Measurements from ENCODE around the gene SLC29A3. TPM values are rescaled to one million over a fixed set of nuclear protein-coding genes. Genes with fewer than 3 reads are reported as not detected.

Gene SLC29A3
- total and polyA plus RNA-seq, 2 experiments from 2014 or later: 10.3 to 12.3 TPM

DNA sequence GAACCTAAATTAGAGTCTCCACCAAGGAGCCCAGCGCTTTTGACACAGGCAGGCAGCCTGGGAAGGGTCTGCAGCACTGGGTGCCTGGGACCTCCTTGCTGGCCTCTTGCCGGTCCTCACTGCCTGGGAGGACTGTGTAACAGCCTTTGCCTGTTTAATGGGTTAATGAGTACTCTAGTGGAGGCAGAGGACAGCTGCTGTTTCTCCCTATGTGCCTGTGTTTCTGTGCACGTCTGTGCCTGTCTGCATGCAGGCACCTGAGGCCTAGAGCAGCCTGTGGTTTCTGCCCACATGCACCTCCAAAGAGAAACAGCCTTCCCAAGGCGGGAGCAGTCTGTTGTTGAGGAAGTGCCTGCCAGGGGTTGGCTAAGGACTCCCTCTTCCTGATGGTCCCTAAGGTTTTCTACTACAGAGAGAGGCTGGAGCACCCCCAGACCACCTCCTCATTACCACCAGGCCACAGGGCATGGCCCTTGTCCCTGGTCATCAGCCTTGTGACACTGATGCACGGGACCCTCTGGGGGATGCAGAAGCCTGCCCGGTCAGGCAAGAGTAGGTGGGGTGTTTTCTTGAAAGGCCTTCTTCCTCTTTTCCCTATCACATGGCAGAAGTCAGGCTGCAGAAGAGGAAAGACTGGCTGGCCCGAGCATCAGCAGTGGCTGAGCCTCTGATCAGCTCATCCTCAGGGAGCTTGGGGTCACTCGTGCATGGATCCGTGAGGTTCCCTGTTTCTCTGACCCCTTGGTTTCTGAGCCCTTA, 14.2 kb downstream of the SLC29A3 start:
- Histone ChIP-seq H3K4me2 (no peak overlapping the region), H3F3A (replicated peaks; ENCODE audit: low read depth) (no peaks in the 10 kb centered on the region), H3K27ac (ENCODE audit: low read depth) (no peak overlapping the region), H3K36me3 (ENCODE audit: insufficient read depth) (no peaks in the 10 kb centered on the region; the same call in 1 of the 2 replicates), H4K20me1 (replicated peaks; ENCODE audit: insufficient read depth) (no peaks in the 10 kb centered on the region), H3K4me1 (ENCODE audit: insufficient read depth) (no peaks in the 10 kb centered on the region; the same call in 1 of the 2 replicates), H3K79me2 (replicated peaks; ENCODE audit: insufficient read depth) (no peaks in the 10 kb centered on the region), H3K4me3 (no peak overlapping the region), H3K27me3 (ENCODE audit: insufficient read depth) (no peaks in the 10 kb centered on the region), H3K9me2 (ENCODE audit: insufficient read depth) (no peaks in the 10 kb centered on the region), H2AFZ (no peak overlapping the region)
- DNase-seq (ENCODE audit: low spot score) (no peak), ATAC-seq (no peak)
- peaks cover 12% of the 10 kb centered on the region for H3K36me3 Mint-ChIP-seq (ENCODE audit: low read depth)
- H3K4me3 Mint-ChIP-seq: no peak overlapping the region
- TF ChIP-seq ETS1 (IDR thresholded peaks at IDR 0.05) (no peak), JUNB (IDR thresholded peaks at IDR 0.05; ENCODE audit: unreplicated experiment) (no peak), POLR2AphosphoS5 (IDR thresholded peaks at IDR 0.05; ENCODE audit: low read depth) (no peak), ZNF114 (CRISPR knock-in tag; IDR thresholded peaks at IDR 0.05) (no peak), CTCF (conservative IDR thresholded peaks at IDR 0.05; ENCODE audit: low read depth in 2 of 2) (no peak), REST (IDR thresholded peaks at IDR 0.05; ENCODE audit: unreplicated experiment) (no peak), EZH2phosphoT487 (IDR thresholded peaks at IDR 0.05; ENCODE audit: unreplicated experiment) (no peak)
- 0 out of 2 replicates have a peak overlapping the region, but pooled peaks have one; percentile 9 for H3K27ac Mint-ChIP-seq
- peaks cover 32% of the 10 kb centered on the region for H3K4me1 Mint-ChIP-seq
- peaks cover 17% of the 10 kb centered on the region for H3K27me3 Mint-ChIP-seq (ENCODE audit: insufficient read depth, low read depth, poor library complexity)
- no peaks in the 10 kb centered on the region for H3K9me3 Mint-ChIP-seq

Data from GM23338 (cell line).